ENCODE measurements around the gene DIP2C.
"Not testable (repeated sequence)": the region's sequence is repeated elsewhere in the genome, so short reads cannot be mapped to it uniquely, and the experiment has no call there.

Gene DIP2C

DNA sequence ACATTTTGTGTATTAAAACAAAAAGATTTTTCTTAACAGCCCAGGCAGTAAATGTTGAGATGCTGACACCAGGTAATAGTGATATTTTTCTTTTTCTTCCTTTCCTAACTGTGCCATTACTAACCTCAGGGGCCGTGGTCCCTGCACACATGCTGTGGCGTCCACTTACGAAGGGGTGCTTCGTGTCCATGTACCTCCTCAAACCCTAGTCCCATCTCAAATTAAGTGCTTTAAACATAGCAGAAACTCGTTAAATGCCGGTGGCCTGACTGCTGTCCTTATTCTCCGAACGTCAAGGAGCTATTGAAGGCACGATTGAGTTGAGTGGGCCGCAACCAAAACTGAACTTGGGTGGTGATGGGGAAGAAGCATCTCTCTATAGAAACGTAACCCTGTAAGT lies 421.8 kb downstream of the DIP2C start:
- no peaks in the 10 kb centered on the region for H3K36me3 Mint-ChIP-seq (ENCODE audit: low read depth)
- no peak overlapping the region for H3K4me3 Mint-ChIP-seq
- peaks cover 8% of the 10 kb centered on the region for H3K9me3 Mint-ChIP-seq
- H3K27me3 Mint-ChIP-seq = peaks cover 1% of the 10 kb centered on the region
- intact Hi-C loops (cut with micrococcal nuclease) = no loop called here
- H3K27ac Mint-ChIP-seq = no peak overlapping the region
- peaks cover 8% of the 10 kb centered on the region for H3K4me1 Mint-ChIP-seq (ENCODE audit: low read depth)

DNA sequence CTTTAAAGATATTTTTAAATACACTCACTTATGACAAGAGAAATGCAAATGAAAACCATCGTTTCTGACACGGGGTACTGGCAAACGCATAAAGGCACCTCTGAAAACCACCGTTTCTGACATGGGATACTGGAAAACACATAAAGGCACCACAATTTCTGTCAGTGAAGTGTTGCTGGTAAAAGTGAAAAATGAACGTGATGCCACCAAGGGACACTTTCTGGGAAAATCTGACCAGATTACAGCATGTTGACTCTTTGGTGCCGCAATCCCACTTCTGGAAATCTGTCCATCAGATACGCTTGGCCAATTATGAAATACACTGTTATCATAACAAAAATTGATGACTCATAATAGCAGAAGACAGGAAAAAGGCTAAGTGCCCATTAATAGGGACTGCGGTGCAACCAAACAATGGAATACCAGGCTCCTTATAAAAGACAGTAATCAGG lies 422.5 kb downstream of the DIP2C start:
- Mint-ChIP-seq H3K27ac (no peak overlapping the region), H3K4me3 (no peak overlapping the region), H3K4me1 (ENCODE audit: low read depth) (peaks cover 8% of the 10 kb centered on the region), H3K36me3 (ENCODE audit: low read depth) (no peaks in the 10 kb centered on the region), H3K9me3 (peaks cover 10% of the 10 kb centered on the region), H3K27me3 (peaks cover 1% of the 10 kb centered on the region)
- intact Hi-C loops (cut with micrococcal nuclease) = no loop called here

DNA sequence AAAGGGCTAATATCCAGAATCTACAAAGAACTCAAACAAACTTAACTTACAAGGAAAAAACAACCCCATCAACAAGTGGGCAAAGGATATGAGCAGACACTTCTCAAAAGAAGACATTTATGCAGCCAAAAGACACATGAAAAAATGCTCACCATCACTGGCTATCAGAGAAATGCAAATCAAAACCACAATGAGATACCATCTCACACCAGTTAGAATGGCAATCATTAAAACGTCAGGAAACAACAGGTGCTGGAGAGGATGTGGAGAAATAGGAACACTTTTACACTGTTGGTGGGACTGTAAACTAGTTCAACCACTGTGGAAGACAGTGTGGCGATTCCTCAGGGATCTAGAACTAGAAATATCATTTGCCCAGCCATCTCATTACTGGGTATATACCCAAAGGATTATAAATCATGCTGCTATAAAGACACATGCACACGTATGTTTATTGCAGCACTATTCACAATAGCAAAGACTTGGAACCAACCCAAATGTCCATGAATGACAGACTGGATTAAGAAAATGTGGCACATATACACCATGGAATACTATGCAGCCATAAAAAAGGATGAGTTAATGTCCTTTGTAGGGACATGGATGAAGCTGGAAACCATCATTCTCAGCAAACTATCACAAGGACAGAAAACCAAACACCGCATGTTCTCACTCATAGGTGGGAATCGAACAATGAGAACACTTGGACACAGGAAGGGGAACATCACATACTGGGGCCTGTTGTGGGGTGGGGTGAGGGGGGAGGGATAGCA lies 423.5 kb downstream of the DIP2C start:
- H3K27ac Mint-ChIP-seq; H3K36me3 Mint-ChIP-seq (ENCODE audit: low read depth); H3K4me3 Mint-ChIP-seq; intact Hi-C loops (cut with micrococcal nuclease); H3K27me3 Mint-ChIP-seq; H3K9me3 Mint-ChIP-seq: not testable (repeated sequence)
- H3K4me1 Mint-ChIP-seq (ENCODE audit: low read depth) = peaks cover 11% of the 10 kb centered on the region

DNA sequence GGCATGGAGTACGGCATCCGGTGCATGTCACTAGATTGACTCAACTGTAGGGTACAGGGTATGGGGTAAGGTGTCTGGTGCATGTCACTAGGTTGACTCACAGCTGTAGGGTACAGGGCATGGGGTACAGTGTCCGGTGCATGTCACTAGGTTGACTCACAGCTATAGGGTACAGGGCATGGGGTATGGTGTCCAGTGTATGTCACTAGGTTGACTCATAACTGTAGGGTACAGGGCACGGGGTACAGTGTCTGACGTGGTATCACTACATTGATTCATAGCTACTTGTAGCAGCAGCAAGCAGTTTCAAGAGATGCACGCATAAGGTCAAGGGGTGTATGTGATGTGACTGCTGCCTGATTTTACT lies 424.4 kb downstream of the DIP2C start:
- intact Hi-C loops (cut with micrococcal nuclease); H3K4me3 Mint-ChIP-seq; H3K27me3 Mint-ChIP-seq; H3K27ac Mint-ChIP-seq; H3K9me3 Mint-ChIP-seq; H3K36me3 Mint-ChIP-seq (ENCODE audit: low read depth): not testable (repeated sequence)
- H3K4me1 Mint-ChIP-seq (ENCODE audit: low read depth) = peaks cover 14% of the 10 kb centered on the region

DNA sequence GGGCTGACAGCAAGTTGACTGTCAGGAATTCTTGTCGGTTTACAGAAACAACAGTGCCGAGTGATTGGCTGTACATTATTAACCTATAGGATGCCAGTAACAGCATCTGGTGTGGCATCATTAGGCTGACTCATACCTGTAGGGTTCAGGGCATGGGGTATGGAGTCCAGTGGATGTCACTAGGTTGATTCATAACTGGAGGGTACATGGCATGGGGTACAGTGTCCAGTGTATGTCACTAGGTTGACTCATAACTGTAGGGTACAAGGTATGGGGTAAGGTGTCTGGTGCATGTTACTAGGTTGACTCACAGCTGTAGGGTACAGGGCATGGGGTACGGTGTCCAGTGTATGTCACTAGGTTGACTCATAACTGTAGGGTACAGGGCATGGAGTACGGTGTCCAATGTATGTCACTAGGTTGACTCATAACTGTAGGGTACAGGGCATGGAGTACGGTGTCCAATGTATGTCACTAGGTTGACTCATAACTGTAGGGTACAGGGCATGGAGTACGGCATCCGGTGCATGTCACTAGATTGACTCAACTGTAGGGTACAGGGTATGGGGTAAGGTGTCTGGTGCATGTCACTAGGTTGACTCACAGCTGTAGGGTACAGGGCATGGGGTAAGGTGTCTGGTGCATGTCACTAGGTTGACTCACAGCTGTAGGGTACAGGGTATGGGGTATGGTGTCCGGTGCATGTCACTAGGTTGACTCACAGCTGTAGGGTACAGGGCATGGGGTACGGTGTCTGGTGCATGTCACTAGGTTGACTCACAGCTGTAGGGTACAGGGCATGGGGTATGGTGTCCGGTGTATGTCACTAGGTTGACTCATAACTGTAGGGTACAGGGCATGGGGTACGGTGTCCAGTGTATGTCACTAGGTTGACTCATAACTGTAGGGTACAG lies 425.1 kb downstream of the DIP2C start:
- H3K27ac Mint-ChIP-seq; H3K36me3 Mint-ChIP-seq (ENCODE audit: low read depth); H3K4me3 Mint-ChIP-seq; H3K9me3 Mint-ChIP-seq; intact Hi-C loops (cut with micrococcal nuclease); H3K27me3 Mint-ChIP-seq: not testable (repeated sequence)
- peaks cover 14% of the 10 kb centered on the region for H3K4me1 Mint-ChIP-seq (ENCODE audit: low read depth)

DNA sequence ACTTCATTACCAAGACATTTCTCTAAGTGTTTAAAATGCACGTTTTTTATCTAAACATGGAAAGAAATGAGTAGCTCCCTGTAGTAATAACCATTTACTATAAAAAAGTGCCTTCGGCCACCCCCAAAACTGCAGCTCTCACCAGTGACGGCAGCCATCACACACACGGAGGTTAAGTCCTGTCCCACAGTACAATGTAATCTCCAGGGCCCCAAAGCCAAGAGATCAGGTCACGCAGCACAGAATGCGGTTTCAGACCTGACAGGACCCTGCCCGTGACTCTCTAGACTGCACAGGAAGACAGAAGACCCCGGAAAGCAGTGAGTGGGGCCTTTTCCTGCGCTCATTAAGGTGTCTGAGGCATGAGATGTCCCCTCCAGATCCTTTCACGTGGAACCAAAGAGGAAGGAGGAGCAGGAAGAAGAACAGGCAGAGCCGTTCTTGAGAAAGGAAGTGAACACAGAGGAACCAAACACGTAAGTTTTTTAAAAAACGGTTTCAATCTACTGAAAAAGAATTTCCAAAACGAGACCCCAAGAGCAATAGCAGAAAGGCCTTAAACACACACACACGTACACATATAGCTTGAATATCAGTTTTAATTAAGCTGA lies 428.5 kb downstream of the DIP2C start:
- Mint-ChIP-seq H3K4me3 (no peak overlapping the region), H3K9me3 (peaks cover 10% of the 10 kb centered on the region), H3K27ac (peak overlapping the region; percentile 72), H3K36me3 (ENCODE audit: low read depth) (no peaks in the 10 kb centered on the region), H3K4me1 (ENCODE audit: low read depth) (peaks cover 21% of the 10 kb centered on the region), H3K27me3 (no peaks in the 10 kb centered on the region)
- intact Hi-C loops (cut with micrococcal nuclease) = no loop called here

DNA sequence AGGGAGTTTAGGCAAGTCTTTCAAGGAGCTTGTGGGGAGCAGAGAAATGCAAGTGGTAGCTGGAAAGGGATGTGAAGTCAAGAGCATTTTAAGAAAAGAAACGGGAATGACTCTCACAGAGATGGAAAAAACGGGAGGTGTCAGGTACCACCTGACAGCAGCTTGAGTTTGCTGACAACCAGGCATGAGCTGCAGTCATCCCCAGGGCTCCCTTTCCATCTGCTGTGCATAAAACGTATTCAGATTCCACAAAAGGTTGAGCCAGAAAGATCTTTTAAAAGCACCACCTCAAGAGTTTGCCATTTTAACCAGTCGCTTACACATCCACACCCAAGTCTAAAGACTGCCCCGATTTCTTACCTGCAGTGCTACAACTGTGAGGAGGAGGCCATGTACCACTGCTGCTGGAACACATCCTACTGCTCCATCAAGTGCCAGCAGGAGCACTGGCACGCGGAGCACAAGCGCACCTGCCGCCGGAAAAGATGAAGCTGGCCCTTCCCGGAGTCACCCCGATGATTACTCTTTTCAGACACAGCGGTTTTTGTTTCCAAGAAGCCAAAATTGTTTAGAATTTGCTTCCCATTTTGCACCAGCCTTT lies 437.4 kb downstream of the DIP2C start:
- Mint-ChIP-seq H3K27ac (no peak overlapping the region), H3K4me3 (no peak overlapping the region), H3K27me3 (no peaks in the 10 kb centered on the region), H3K36me3 (ENCODE audit: low read depth) (peaks cover 69% of the 10 kb centered on the region), H3K4me1 (ENCODE audit: low read depth) (no peaks in the 10 kb centered on the region), H3K9me3 (no peaks in the 10 kb centered on the region)
- intact Hi-C loops (cut with micrococcal nuclease) = no loop called here

DNA sequence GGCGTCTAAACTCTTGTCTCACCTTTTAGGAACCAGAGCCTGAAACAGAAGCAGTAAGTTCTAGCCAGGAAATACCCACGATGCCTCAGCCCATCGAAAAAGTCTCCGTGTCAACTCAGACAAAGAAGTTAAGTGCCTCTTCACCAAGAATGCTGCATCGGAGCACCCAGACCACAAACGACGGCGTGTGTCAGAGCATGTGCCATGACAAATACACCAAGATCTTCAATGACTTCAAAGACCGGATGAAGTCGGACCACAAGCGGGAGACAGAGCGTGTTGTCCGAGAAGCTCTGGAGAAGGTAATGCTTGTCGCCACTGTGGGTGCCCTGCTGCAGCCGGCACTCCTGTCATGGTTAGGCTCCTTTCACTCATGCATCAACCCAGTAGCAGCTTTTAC lies 441.2 kb downstream of the DIP2C start:
- H3K36me3 Mint-ChIP-seq (ENCODE audit: low read depth) = peaks cover 62% of the 10 kb centered on the region
- H3K4me1 Mint-ChIP-seq (ENCODE audit: low read depth) = no peaks in the 10 kb centered on the region
- intact Hi-C loops (cut with micrococcal nuclease) = no loop called here
- H3K27ac Mint-ChIP-seq = no peak overlapping the region
- no peak overlapping the region for H3K4me3 Mint-ChIP-seq
- H3K27me3 Mint-ChIP-seq = no peaks in the 10 kb centered on the region
- H3K9me3 Mint-ChIP-seq = no peaks in the 10 kb centered on the region

DNA sequence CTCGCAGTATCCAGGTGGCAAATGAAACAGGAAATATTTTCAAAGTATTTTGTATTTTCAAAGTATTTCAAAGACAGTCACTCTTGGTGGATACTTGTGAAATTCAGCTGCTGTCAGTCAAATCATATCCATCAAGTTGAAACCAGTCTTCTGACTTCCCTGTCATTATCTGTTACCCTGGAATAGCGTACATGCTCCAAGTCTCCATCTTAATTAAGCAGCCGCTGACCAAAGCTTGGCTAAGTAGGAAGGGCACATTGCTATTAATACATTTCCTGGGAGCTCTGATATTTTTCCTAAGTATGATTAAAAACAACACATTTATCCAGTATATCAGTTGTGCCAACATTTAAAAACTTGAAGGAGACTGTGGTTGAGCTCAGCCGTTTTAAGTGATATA lies 442.0 kb downstream of the DIP2C start:
- Mint-ChIP-seq H3K4me3 (no peak overlapping the region), H3K4me1 (ENCODE audit: low read depth) (no peaks in the 10 kb centered on the region), H3K27ac (no peak overlapping the region), H3K36me3 (ENCODE audit: low read depth) (peaks cover 62% of the 10 kb centered on the region), H3K27me3 (no peaks in the 10 kb centered on the region), H3K9me3 (no peaks in the 10 kb centered on the region)
- intact Hi-C loops (cut with micrococcal nuclease) = no loop called here

DNA sequence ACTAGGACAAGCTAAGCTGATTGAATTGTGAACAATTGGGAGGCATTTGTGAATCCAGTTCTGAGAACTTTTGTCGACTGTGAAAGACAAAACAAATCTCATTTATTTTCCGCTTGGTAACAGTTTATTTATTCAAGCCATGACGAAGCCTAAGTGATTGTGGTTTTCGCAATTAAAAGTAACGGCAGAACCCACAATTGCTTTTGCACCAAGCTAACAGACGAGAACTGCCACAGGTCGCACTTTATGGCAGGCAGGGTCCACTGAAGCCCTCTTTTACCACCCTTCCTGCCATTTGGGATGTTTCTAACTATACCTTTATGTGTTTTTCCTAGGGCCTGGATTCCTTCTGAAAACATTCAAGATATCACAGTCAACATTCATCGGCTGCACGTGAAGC lies 443.0 kb downstream of the DIP2C start:
- Mint-ChIP-seq H3K36me3 (ENCODE audit: low read depth) (peaks cover 54% of the 10 kb centered on the region), H3K4me1 (ENCODE audit: low read depth) (no peaks in the 10 kb centered on the region), H3K27ac (no peak overlapping the region), H3K27me3 (no peaks in the 10 kb centered on the region), H3K4me3 (no peak overlapping the region), H3K9me3 (no peaks in the 10 kb centered on the region)
- intact Hi-C loops (cut with micrococcal nuclease) = no loop called here

DNA sequence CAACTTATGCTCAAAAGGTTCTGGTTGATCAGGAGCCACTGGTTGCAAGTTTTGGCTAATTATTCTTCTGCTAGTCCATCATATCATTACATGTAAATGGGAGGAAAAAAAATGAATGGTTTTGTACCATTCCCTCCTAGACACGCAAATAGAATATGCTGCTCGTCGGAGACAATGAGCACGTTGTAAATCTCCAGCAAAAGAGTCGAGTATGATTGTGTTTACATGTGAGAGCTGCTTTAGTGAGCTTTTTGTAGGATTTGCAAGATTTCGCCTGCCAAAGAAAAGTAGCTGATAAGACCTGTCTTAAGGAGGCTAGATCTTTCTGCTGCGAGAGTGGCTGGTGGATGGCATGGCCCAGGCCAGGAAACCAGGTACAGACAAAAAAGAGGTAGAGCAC lies 445.2 kb downstream of the DIP2C start:
- H3K36me3 Mint-ChIP-seq (ENCODE audit: low read depth) = peaks cover 45% of the 10 kb centered on the region
- H3K4me1 Mint-ChIP-seq (ENCODE audit: low read depth) = no peaks in the 10 kb centered on the region
- no peak overlapping the region for H3K4me3 Mint-ChIP-seq
- H3K27me3 Mint-ChIP-seq = no peaks in the 10 kb centered on the region
- no peak overlapping the region for H3K27ac Mint-ChIP-seq
- intact Hi-C loops (cut with micrococcal nuclease) = no loop called here
- H3K9me3 Mint-ChIP-seq = no peaks in the 10 kb centered on the region

DNA sequence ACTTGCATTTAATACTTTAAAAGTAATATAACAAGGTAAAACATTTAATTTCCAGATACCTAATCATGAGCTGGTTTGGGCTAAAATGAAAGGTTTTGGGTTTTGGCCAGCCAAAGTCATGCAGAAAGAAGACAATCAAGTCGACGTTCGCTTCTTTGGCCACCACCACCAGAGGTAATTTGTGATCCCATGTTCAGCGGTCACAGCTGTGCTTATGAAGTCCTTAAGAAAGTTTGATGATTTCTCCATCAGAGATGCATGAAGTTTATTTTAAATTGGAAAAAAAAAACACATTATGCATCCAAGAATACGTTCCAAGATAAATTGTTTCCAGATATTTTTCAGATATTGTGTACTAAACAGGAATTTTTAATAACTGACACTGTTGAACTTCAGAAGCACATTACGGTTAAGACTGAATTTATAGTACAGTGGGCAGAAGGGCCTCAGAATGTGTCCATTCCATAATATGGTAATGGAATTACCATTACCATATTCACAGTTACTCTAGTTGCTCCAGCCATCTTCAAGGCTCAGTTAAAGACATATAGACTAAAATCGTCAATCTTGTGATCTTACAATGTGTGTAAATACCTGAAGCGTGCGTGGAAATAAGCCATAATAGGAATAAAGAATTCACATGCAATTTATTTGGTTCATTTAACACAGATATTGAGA lies 447.4 kb downstream of the DIP2C start:
- no peak overlapping the region for H3K4me3 Mint-ChIP-seq
- peaks cover 24% of the 10 kb centered on the region for H3K36me3 Mint-ChIP-seq (ENCODE audit: low read depth)
- H3K4me1 Mint-ChIP-seq (ENCODE audit: low read depth) = no peaks in the 10 kb centered on the region
- intact Hi-C loops (cut with micrococcal nuclease) = no loop called here
- H3K27me3 Mint-ChIP-seq = no peaks in the 10 kb centered on the region
- no peaks in the 10 kb centered on the region for H3K9me3 Mint-ChIP-seq
- no peak overlapping the region for H3K27ac Mint-ChIP-seq

DNA sequence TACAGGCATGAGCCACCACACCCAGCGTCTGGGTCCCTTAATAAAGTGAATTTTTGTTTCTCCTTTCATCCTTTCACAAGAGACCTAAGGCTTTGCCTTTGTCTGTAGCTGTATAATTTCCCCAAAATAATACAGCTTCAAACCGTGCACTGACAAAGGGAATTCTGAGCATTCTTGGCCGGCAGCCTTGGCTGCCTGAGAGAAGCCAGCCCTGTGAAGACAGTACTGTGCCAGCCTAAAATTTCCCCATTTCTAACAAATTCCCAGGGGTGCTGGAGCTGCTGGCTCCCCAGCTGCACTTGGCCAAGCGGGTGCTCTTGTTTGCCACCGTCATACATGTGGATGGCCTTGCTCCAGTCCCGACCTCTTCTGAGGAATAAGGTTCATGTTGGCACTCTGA lies 448.0 kb downstream of the DIP2C start:
- H3K36me3 Mint-ChIP-seq (ENCODE audit: low read depth) = peaks cover 17% of the 10 kb centered on the region
- no peaks in the 10 kb centered on the region for H3K27me3 Mint-ChIP-seq
- H3K27ac Mint-ChIP-seq = no peak overlapping the region
- no peak overlapping the region for H3K4me3 Mint-ChIP-seq
- no peaks in the 10 kb centered on the region for H3K4me1 Mint-ChIP-seq (ENCODE audit: low read depth)
- intact Hi-C loops (cut with micrococcal nuclease) = no loop called here
- no peaks in the 10 kb centered on the region for H3K9me3 Mint-ChIP-seq

Measured in dendritic cell treated with granulocyte-macrophage colony-stimulating factor and Interleukin-4, amounts not matched to agents 40 ng/mL and 50 ng/mL, for 4 days (primary cell).